Measurements from ENCODE around the gene KDELR3.

The KDELR3 gene

GRCh38 chr22:38437416-38437815, 30.5 kb upstream of the KDELR3 start:
- no peaks in the 10 kb centered on the region for H3K27me3 ChIP-seq (ENCODE audit: control insufficient read depth, insufficient read depth, low read length)
- WGBS (ENCODE audit: insufficient coverage, insufficient read length) = no CpG with 5 or more reads among the region's 9 CpGs
- no peaks in the 10 kb centered on the region for H3K4me1 ChIP-seq (ENCODE audit: control insufficient read depth, insufficient read depth, low read length)
- H3K27ac ChIP-seq (ENCODE audit: low read length) = no peak overlapping the region
- no peak overlapping the region for H3K4me3 ChIP-seq (ENCODE audit: low read length)
- H3K9me3 ChIP-seq (ENCODE audit: control insufficient read depth, insufficient read depth, low read length) = no peaks in the 10 kb centered on the region
- no peak for DNase-seq (ENCODE audit: low read depth, low spot score)
- no peaks in the 10 kb centered on the region; the same call in 1 of the 2 replicates for H3K36me3 ChIP-seq (ENCODE audit: control insufficient read depth, insufficient read depth, low read length)

- Histone ChIP-seq H3K27me3 (ENCODE audit: control insufficient read depth, insufficient read depth, low read length) (no peaks in the 10 kb centered on the region), H3K27ac (ENCODE audit: low read length) (no peak overlapping the region), H3K36me3 (ENCODE audit: control insufficient read depth, insufficient read depth, low read length) (no peaks in the 10 kb centered on the region; the same call in 1 of the 2 replicates), H3K4me3 (ENCODE audit: low read length) (no peak overlapping the region), H3K9me3 (ENCODE audit: control insufficient read depth, insufficient read depth, low read length) (no peaks in the 10 kb centered on the region), H3K4me1 (ENCODE audit: control insufficient read depth, insufficient read depth, low read length) (no peaks in the 10 kb centered on the region)
- no peak for DNase-seq (ENCODE audit: low read depth, low spot score)
- no CpG with 5 or more reads among the region's 14 CpGs for WGBS (ENCODE audit: insufficient coverage, insufficient read length)
Measured at GRCh38 chr22:38440747-38441350, 27.0 kb upstream of the KDELR3 start.

- no peaks in the 10 kb centered on the region for H3K27me3 ChIP-seq (ENCODE audit: control insufficient read depth, insufficient read depth, low read length)
- H3K27ac ChIP-seq (ENCODE audit: low read length) = no peak overlapping the region
- no peak overlapping the region for H3K4me3 ChIP-seq (ENCODE audit: low read length)
- DNase-seq (ENCODE audit: low read depth, low spot score) = no peak
- H3K36me3 ChIP-seq (ENCODE audit: control insufficient read depth, insufficient read depth, low read length) = no peaks in the 10 kb centered on the region; the same call in 1 of the 2 replicates
- no peaks in the 10 kb centered on the region for H3K9me3 ChIP-seq (ENCODE audit: control insufficient read depth, insufficient read depth, low read length)
- no peaks in the 10 kb centered on the region for H3K4me1 ChIP-seq (ENCODE audit: control insufficient read depth, insufficient read depth, low read length)
- WGBS (ENCODE audit: insufficient coverage, insufficient read length) = no CpG with 5 or more reads among the region's 16 CpGs
Measured at GRCh38 chr22:38441620-38442287, 26.1 kb upstream of the KDELR3 start.

GRCh38 chr22:38442967-38443627, 24.8 kb upstream of the KDELR3 start:
- DNase-seq (ENCODE audit: low read depth, low spot score) = no peak
- no peak overlapping the region for H3K27ac ChIP-seq (ENCODE audit: low read length)
- no peak overlapping the region for H3K4me3 ChIP-seq (ENCODE audit: low read length)
- H3K36me3 ChIP-seq (ENCODE audit: control insufficient read depth, insufficient read depth, low read length) = no peaks in the 10 kb centered on the region
- H3K27me3 ChIP-seq (ENCODE audit: control insufficient read depth, insufficient read depth, low read length) = no peaks in the 10 kb centered on the region
- WGBS (ENCODE audit: insufficient coverage, insufficient read length) = no CpG with 5 or more reads among the region's 13 CpGs
- no peaks in the 10 kb centered on the region for H3K9me3 ChIP-seq (ENCODE audit: control insufficient read depth, insufficient read depth, low read length)
- H3K4me1 ChIP-seq (ENCODE audit: control insufficient read depth, insufficient read depth, low read length) = no peaks in the 10 kb centered on the region

- no peak overlapping the region for H3K4me3 ChIP-seq (ENCODE audit: low read length)
- no peak for DNase-seq (ENCODE audit: low read depth, low spot score)
- no peaks in the 10 kb centered on the region for H3K36me3 ChIP-seq (ENCODE audit: control insufficient read depth, insufficient read depth, low read length)
- no peaks in the 10 kb centered on the region for H3K27me3 ChIP-seq (ENCODE audit: control insufficient read depth, insufficient read depth, low read length)
- H3K4me1 ChIP-seq (ENCODE audit: control insufficient read depth, insufficient read depth, low read length) = no peaks in the 10 kb centered on the region; the same call in 1 of the 2 replicates
- WGBS (ENCODE audit: insufficient coverage, insufficient read length) = no CpG with 5 or more reads among the region's 21 CpGs
- no peaks in the 10 kb centered on the region for H3K9me3 ChIP-seq (ENCODE audit: control insufficient read depth, insufficient read depth, low read length)
- no peak overlapping the region for H3K27ac ChIP-seq (ENCODE audit: low read length)
Measured at GRCh38 chr22:38443628-38444521, 24.0 kb upstream of the KDELR3 start.

GRCh38 chr22:38444783-38445182, 23.1 kb upstream of the KDELR3 start:
- Histone ChIP-seq H3K36me3 (ENCODE audit: control insufficient read depth, insufficient read depth, low read length) (no peaks in the 10 kb centered on the region), H3K4me3 (ENCODE audit: low read length) (no peak overlapping the region), H3K9me3 (ENCODE audit: control insufficient read depth, insufficient read depth, low read length) (no peaks in the 10 kb centered on the region), H3K27ac (ENCODE audit: low read length) (no peak overlapping the region), H3K27me3 (ENCODE audit: control insufficient read depth, insufficient read depth, low read length) (no peaks in the 10 kb centered on the region), H3K4me1 (ENCODE audit: control insufficient read depth, insufficient read depth, low read length) (no peaks in the 10 kb centered on the region; the same call in 1 of the 2 replicates)
- DNase-seq (ENCODE audit: low read depth, low spot score) = no peak
- no CpG with 5 or more reads among the region's 10 CpGs for WGBS (ENCODE audit: insufficient coverage, insufficient read length)

- no peak overlapping the region for H3K27ac ChIP-seq (ENCODE audit: low read length)
- no peaks in the 10 kb centered on the region for H3K36me3 ChIP-seq (ENCODE audit: control insufficient read depth, insufficient read depth, low read length)
- H3K27me3 ChIP-seq (ENCODE audit: control insufficient read depth, insufficient read depth, low read length) = no peaks in the 10 kb centered on the region
- no peaks in the 10 kb centered on the region; the same call in 1 of the 2 replicates for H3K4me1 ChIP-seq (ENCODE audit: control insufficient read depth, insufficient read depth, low read length)
- WGBS (ENCODE audit: insufficient coverage, insufficient read length) = no CpG with 5 or more reads among the region's 9 CpGs
- no peak overlapping the region for H3K4me3 ChIP-seq (ENCODE audit: low read length)
- no peak for DNase-seq (ENCODE audit: low read depth, low spot score)
- H3K9me3 ChIP-seq (ENCODE audit: control insufficient read depth, insufficient read depth, low read length) = no peaks in the 10 kb centered on the region
Measured at GRCh38 chr22:38446018-38446601, 21.8 kb upstream of the KDELR3 start.

- H3K9me3 ChIP-seq (ENCODE audit: control insufficient read depth, insufficient read depth, low read length) = no peaks in the 10 kb centered on the region
- DNase-seq (ENCODE audit: low read depth, low spot score) = no peak
- H3K27ac ChIP-seq (ENCODE audit: low read length) = no peak overlapping the region
- H3K36me3 ChIP-seq (ENCODE audit: control insufficient read depth, insufficient read depth, low read length) = no peaks in the 10 kb centered on the region
- WGBS (ENCODE audit: insufficient coverage, insufficient read length) = no CpG with 5 or more reads among the region's 14 CpGs
- H3K4me1 ChIP-seq (ENCODE audit: control insufficient read depth, insufficient read depth, low read length) = no peaks in the 10 kb centered on the region; the same call in 1 of the 2 replicates
- H3K4me3 ChIP-seq (ENCODE audit: low read length) = no peak overlapping the region
- peaks cover 9% of the 10 kb centered on the region for H3K27me3 ChIP-seq (ENCODE audit: control insufficient read depth, insufficient read depth, low read length)
Measured at GRCh38 chr22:38448945-38449745, 18.8 kb upstream of the KDELR3 start.

- H3K27ac ChIP-seq (ENCODE audit: low read length) = no peak overlapping the region
- WGBS (ENCODE audit: insufficient coverage, insufficient read length) = no CpG with 5 or more reads among the region's 18 CpGs
- no peak overlapping the region for H3K4me3 ChIP-seq (ENCODE audit: low read length)
- no peaks in the 10 kb centered on the region for H3K9me3 ChIP-seq (ENCODE audit: control insufficient read depth, insufficient read depth, low read length)
- H3K4me1 ChIP-seq (ENCODE audit: control insufficient read depth, insufficient read depth, low read length) = no peaks in the 10 kb centered on the region; the same call in 1 of the 2 replicates
- no peak for DNase-seq (ENCODE audit: low read depth, low spot score)
- H3K36me3 ChIP-seq (ENCODE audit: control insufficient read depth, insufficient read depth, low read length) = no peaks in the 10 kb centered on the region; the same call in 1 of the 2 replicates
- peaks cover 14% of the 10 kb centered on the region for H3K27me3 ChIP-seq (ENCODE audit: control insufficient read depth, insufficient read depth, low read length)
Measured at GRCh38 chr22:38449776-38450175, 18.1 kb upstream of the KDELR3 start.
